ENCODE results near the gene SPTBN4.

Gene SPTBN4

DNA sequence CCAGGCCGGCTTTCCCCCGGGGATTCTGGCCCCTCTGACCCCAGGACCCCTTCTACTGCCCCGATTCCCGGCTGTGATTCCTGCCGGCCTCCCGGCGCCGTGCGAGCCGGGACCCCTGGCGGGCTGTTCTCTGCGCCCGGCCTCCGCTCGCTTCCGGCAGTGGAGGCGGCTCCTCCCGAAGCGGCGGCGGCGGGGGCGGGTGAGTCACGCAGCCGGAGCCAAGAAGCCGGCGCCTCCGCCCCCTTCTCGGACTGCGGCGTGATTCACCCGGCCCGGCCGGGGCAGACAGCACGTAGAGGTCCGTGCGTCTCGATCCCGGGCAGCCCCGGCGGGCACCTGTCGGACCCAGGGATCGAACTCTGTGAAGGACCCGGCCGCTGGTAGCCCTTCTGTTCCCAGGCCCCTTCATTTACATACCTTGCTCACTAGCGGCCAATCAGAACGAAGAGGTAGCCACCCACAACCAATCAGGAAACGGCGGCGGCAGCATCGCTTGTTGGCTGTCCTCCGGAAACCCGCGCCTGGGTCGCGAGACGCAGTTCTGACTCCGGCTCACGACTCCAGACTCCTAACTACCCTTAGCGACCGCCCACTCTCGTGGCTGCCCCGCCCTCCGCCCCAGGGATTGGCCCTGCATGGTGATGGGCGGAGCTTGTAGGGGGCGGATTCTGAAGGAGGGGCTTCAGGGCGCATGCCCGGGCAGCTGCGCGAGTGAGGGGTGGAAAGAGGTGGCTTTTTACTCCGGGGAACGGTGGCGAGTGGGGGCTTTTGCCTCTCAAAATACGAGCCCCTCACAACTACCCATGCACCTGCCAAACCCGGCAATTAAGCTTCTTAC is 41.1 kb upstream of the SPTBN4 start, which contains the start of gene SERTAD1 (continued):
- TF ChIP-seq, protein P1, sequence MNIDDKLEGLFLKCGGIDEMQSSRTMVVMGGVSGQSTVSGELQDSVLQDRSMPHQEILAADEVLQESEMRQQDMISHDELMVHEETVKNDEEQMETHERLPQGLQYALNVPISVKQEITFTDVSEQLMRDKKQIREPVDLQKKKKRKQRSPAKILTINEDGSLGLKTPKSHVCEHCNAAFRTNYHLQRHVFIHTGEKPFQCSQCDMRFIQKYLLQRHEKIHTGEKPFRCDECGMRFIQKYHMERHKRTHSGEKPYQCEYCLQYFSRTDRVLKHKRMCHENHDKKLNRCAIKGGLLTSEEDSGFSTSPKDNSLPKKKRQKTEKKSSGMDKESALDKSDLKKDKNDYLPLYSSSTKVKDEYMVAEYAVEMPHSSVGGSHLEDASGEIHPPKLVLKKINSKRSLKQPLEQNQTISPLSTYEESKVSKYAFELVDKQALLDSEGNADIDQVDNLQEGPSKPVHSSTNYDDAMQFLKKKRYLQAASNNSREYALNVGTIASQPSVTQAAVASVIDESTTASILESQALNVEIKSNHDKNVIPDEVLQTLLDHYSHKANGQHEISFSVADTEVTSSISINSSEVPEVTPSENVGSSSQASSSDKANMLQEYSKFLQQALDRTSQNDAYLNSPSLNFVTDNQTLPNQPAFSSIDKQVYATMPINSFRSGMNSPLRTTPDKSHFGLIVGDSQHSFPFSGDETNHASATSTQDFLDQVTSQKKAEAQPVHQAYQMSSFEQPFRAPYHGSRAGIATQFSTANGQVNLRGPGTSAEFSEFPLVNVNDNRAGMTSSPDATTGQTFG (tag by site-specific recombination; IDR thresholded peaks at IDR 0.05; ENCODE audit: borderline replicate concordance) = no peak
- TF ChIP-seq, protein P2, sequence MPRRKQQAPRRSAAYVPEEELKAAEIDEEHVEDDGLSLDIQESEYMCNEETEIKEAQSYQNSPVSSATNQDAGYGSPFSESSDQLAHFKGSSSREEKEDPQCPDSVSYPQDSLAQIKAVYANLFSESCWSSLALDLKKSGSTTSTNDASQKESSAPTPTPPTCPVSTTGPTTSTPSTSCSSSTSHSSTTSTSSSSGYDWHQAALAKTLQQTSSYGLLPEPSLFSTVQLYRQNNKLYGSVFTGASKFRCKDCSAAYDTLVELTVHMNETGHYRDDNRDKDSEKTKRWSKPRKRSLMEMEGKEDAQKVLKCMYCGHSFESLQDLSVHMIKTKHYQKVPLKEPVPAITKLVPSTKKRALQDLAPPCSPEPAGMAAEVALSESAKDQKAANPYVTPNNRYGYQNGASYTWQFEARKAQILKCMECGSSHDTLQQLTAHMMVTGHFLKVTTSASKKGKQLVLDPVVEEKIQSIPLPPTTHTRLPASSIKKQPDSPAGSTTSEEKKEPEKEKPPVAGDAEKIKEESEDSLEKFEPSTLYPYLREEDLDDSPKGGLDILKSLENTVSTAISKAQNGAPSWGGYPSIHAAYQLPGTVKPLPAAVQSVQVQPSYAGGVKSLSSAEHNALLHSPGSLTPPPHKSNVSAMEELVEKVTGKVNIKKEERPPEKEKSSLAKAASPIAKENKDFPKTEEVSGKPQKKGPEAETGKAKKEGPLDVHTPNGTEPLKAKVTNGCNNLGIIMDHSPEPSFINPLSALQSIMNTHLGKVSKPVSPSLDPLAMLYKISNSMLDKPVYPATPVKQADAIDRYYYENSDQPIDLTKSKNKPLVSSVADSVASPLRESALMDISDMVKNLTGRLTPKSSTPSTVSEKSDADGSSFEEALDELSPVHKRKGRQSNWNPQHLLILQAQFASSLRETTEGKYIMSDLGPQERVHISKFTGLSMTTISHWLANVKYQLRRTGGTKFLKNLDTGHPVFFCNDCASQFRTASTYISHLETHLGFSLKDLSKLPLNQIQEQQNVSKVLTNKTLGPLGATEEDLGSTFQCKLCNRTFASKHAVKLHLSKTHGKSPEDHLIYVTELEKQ (tag by site-specific recombination; IDR thresholded peaks at IDR 0.05; ENCODE audit: borderline replicate concordance) = peak; percentile 44; the same call in 1 of the 2 replicates
- TF ChIP-seq ZNF24 (tag by site-specific recombination; IDR thresholded peaks at IDR 0.05) (peak; percentile 46; the same call in 1 of the 2 replicates), TRIM28 (IDR thresholded peaks at IDR 0.05; ENCODE audit: borderline replicate concordance, low read length) (no peak), ZNF146 (tag by site-specific recombination; IDR thresholded peaks at IDR 0.05) (no peak), ZNF416 (tag by site-specific recombination; IDR thresholded peaks at IDR 0.05) (no peak), KLF10 (tag by site-specific recombination; IDR thresholded peaks at IDR 0.05) (peak; percentile 89), ZNF214 (tag by site-specific recombination; IDR thresholded peaks at IDR 0.05; ENCODE audit: borderline replicate concordance) (no peak), GLIS1 (tag by site-specific recombination; IDR thresholded peaks at IDR 0.05) (peak; percentile 55), ZNF391 (tag by site-specific recombination; IDR thresholded peaks at IDR 0.05; ENCODE audit: borderline replicate concordance, low read depth) (peak; percentile 90), OSR2 (tag by site-specific recombination; IDR thresholded peaks at IDR 0.05) (peak; percentile 67), ZNF621 (tag by site-specific recombination; IDR thresholded peaks at IDR 0.05) (no peak), ZNF114 (tag by site-specific recombination; IDR thresholded peaks at IDR 0.05) (no peak), ZNF76 (tag by site-specific recombination; IDR thresholded peaks at IDR 0.05; ENCODE audit: borderline replicate concordance, low read depth) (peak; percentile 9; the same call in 1 of the 2 replicates), MZF1 (tag by site-specific recombination; IDR thresholded peaks at IDR 0.05; ENCODE audit: borderline replicate concordance) (peak; percentile 70; the same call in 1 of the 2 replicates), ZNF629 (tag by site-specific recombination; IDR thresholded peaks at IDR 0.05) (peak; percentile 62), ZNF335 (tag by site-specific recombination; conservative IDR thresholded peaks at IDR 0.05) (peak; percentile 98), ZSCAN23 (tag by site-specific recombination; IDR thresholded peaks at IDR 0.05) (0 out of 2 replicates have a peak, but pooled peaks have one; percentile 9), ZNF169 (tag by site-specific recombination; IDR thresholded peaks at IDR 0.05) (peak; percentile 75; the same call in 1 of the 2 replicates), ZNF544 (tag by site-specific recombination; IDR thresholded peaks at IDR 0.05) (no peak), ZEB2 (tag by site-specific recombination; IDR thresholded peaks at IDR 0.05) (peak; percentile 85; the same call in 1 of the 2 replicates), ZFHX2 (tag by site-specific recombination; conservative IDR thresholded peaks at IDR 0.05) (peak; percentile 99), ZBTB20 (tag by site-specific recombination; IDR thresholded peaks at IDR 0.05) (peak; percentile 94)
- TF ChIP-seq, protein P3, sequence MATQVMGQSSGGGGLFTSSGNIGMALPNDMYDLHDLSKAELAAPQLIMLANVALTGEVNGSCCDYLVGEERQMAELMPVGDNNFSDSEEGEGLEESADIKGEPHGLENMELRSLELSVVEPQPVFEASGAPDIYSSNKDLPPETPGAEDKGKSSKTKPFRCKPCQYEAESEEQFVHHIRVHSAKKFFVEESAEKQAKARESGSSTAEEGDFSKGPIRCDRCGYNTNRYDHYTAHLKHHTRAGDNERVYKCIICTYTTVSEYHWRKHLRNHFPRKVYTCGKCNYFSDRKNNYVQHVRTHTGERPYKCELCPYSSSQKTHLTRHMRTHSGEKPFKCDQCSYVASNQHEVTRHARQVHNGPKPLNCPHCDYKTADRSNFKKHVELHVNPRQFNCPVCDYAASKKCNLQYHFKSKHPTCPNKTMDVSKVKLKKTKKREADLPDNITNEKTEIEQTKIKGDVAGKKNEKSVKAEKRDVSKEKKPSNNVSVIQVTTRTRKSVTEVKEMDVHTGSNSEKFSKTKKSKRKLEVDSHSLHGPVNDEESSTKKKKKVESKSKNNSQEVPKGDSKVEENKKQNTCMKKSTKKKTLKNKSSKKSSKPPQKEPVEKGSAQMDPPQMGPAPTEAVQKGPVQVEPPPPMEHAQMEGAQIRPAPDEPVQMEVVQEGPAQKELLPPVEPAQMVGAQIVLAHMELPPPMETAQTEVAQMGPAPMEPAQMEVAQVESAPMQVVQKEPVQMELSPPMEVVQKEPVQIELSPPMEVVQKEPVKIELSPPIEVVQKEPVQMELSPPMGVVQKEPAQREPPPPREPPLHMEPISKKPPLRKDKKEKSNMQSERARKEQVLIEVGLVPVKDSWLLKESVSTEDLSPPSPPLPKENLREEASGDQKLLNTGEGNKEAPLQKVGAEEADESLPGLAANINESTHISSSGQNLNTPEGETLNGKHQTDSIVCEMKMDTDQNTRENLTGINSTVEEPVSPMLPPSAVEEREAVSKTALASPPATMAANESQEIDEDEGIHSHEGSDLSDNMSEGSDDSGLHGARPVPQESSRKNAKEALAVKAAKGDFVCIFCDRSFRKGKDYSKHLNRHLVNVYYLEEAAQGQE (tag by site-specific recombination; IDR thresholded peaks at IDR 0.05) = 0 out of 2 replicates have a peak, but pooled peaks have one; percentile 36
- TF ChIP-seq, protein P4, sequence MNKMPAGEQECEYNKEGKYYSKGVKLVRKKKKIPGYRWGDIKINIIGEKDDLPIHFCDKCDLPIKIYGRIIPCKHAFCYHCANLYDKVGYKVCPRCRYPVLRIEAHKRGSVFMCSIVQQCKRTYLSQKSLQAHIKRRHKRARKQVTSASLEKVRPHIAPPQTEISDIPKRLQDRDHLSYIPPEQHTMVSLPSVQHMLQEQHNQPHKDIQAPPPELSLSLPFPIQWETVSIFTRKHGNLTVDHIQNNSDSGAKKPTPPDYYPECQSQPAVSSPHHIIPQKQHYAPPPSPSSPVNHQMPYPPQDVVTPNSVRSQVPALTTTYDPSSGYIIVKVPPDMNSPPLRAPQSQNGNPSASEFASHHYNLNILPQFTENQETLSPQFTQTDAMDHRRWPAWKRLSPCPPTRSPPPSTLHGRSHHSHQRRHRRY (tag by site-specific recombination; IDR thresholded peaks at IDR 0.05) = no peak
- TF ChIP-seq, protein P5, sequence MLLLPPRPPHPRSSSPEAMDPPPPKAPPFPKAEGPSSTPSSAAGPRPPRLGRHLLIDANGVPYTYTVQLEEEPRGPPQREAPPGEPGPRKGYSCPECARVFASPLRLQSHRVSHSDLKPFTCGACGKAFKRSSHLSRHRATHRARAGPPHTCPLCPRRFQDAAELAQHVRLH (tag by site-specific recombination; IDR thresholded peaks at IDR 0.05) = peak; percentile 92; the same call in 1 of the 2 replicates
- TF ChIP-seq, protein P6, sequence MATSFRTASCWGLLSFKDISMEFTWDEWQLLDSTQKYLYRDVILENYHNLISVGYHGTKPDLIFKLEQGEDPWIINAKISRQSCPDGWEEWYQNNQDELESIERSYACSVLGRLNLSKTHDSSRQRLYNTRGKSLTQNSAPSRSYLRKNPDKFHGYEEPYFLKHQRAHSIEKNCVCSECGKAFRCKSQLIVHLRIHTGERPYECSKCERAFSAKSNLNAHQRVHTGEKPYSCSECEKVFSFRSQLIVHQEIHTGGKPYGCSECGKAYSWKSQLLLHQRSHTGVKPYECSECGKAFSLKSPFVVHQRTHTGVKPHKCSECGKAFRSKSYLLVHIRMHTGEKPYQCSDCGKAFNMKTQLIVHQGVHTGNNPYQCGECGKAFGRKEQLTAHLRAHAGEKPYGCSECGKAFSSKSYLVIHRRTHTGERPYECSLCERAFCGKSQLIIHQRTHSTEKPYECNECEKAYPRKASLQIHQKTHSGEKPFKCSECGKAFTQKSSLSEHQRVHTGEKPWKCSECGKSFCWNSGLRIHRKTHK (tag by site-specific recombination; IDR thresholded peaks at IDR 0.05) = no peak

Data from HEK293 (cell line).